ENCODE results near the gene CLNK. TPM values are rescaled to one million over a fixed set of nuclear protein-coding genes. Genes with fewer than 3 reads are reported as not detected.

CLNK gene
- total RNA-seq, 4 donors from 2014 or later = under 0.01 to 0.48 TPM; not detected in 2

DNA sequence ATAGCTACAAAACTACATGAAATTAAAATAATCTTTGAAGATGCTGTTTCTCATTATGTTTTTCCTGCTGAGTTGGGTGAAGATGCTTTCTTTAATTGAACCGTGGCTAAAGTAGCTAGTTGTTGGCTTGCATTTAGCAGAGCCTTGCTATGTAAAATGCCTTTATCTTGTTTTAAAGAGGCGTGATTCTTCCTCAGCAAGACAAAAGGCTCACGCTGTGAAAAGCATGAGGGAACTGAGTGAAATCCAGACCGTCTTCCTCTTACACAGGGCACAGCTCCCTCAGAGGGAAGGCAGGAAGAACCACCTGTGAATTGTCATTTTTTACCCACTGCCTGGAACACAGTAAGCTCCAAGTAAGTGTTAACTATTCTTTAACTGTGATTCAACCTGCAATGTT is 188.4 kb downstream of the CLNK start:
- Histone ChIP-seq H3K9me3 (no peaks in the 10 kb centered on the region), H3K27ac (no peak overlapping the region), H3K36me3 (no peaks in the 10 kb centered on the region), H3K27me3 (peaks cover 4% of the 10 kb centered on the region), H3K4me3 (no peak overlapping the region), H3K4me1 (no peaks in the 10 kb centered on the region)
- in situ Hi-C loops (cut with MboI; ENCODE audit: low pct_ligation_motif_present in 1 of 4, low pct_unique_long_range_greater_than_20kb in 1 of 4, low sequenced_read_pairs in 3 of 4) (no loop called here), intact Hi-C loops (cut with DNase I; ENCODE audit: low total_unique reads) (no loop called here)
- TF ChIP-seq POLR2AphosphoS5 (IDR thresholded peaks at IDR 0.05) = no peak
- no peak for TF ChIP-seq EP300 (IDR thresholded peaks at IDR 0.05; ENCODE audit: low read depth)
- TF ChIP-seq POLR2A (IDR thresholded peaks at IDR 0.05) = no peak
- TF ChIP-seq, protein P1, sequence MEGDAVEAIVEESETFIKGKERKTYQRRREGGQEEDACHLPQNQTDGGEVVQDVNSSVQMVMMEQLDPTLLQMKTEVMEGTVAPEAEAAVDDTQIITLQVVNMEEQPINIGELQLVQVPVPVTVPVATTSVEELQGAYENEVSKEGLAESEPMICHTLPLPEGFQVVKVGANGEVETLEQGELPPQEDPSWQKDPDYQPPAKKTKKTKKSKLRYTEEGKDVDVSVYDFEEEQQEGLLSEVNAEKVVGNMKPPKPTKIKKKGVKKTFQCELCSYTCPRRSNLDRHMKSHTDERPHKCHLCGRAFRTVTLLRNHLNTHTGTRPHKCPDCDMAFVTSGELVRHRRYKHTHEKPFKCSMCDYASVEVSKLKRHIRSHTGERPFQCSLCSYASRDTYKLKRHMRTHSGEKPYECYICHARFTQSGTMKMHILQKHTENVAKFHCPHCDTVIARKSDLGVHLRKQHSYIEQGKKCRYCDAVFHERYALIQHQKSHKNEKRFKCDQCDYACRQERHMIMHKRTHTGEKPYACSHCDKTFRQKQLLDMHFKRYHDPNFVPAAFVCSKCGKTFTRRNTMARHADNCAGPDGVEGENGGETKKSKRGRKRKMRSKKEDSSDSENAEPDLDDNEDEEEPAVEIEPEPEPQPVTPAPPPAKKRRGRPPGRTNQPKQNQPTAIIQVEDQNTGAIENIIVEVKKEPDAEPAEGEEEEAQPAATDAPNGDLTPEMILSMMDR (IDR thresholded peaks at IDR 0.05) = no peak
- WGBS, 2 donors (ENCODE audit: low coverage in 1 of 2) = 68 to 90% methylated on average over 2 to 4 of the region's 4 CpGs
- DNase-seq = no peak

DNA sequence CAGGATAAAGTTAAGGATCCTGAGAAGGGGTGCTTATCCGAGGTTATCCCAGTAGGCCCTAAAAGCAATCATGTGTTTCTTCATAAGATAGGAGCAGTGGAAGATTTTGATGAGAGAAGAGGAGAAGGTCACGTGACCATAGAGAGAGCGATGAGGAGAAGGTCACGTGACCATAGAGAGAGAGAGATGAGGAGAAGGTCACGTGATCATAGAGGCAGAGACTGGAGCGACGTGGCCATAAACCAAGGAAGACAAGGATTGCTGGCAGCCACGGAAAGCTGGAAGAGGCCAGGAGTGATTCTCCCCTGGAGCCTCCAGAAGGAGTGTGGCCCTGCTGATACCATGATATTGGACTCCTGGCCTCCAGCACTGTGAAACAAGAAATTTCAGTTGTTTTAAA is 188.9 kb downstream of the CLNK start:
- intact Hi-C loops (cut with DNase I; ENCODE audit: low total_unique reads) = no loop called here
- WGBS, 2 donors (ENCODE audit: low coverage in 1 of 2) = 76 to 77% methylated on average over 8 of the region's 8 CpGs
- no peak overlapping the region for H3K4me3 ChIP-seq
- TF ChIP-seq, protein P1 (IDR thresholded peaks at IDR 0.05) = no peak
- TF ChIP-seq POLR2AphosphoS5 (IDR thresholded peaks at IDR 0.05) (no peak), POLR2A (IDR thresholded peaks at IDR 0.05) (no peak), EP300 (IDR thresholded peaks at IDR 0.05; ENCODE audit: low read depth) (no peak)
- H3K9me3 ChIP-seq = no peaks in the 10 kb centered on the region
- H3K36me3 ChIP-seq = no peaks in the 10 kb centered on the region
- DNase-seq = no peak
- in situ Hi-C loops (cut with MboI; ENCODE audit: low pct_ligation_motif_present in 1 of 4, low pct_unique_long_range_greater_than_20kb in 1 of 4, low sequenced_read_pairs in 3 of 4) = no loop called here
- no peaks in the 10 kb centered on the region for H3K4me1 ChIP-seq
- no peak overlapping the region for H3K27ac ChIP-seq
- peaks cover 4% of the 10 kb centered on the region for H3K27me3 ChIP-seq

DNA sequence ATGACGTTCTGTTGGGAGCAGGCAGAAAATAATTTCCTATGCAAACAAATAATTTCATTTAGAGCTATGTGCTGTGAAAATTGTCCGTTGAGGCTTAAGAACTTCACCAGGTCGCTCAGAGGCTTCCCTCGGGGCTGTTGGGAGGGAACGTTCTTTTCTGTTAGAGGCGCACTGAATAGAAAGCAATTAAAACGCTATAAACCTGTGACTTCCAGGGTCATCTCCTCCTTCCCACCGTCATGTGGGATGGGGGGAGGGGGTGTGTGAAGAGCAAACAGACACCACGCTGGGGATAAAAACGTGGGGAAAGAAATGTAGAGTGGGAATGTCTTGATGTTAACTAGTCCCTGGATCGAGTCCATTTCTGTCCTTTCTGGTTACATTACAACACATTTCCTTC is 192.1 kb downstream of the CLNK start:
- no peak for TF ChIP-seq EP300 (IDR thresholded peaks at IDR 0.05; ENCODE audit: low read depth)
- in situ Hi-C loops (cut with MboI; ENCODE audit: low pct_ligation_motif_present in 1 of 4, low pct_unique_long_range_greater_than_20kb in 1 of 4, low sequenced_read_pairs in 3 of 4) = no loop called here
- no peaks in the 10 kb centered on the region for H3K4me1 ChIP-seq
- H3K9me3 ChIP-seq = no peaks in the 10 kb centered on the region
- intact Hi-C loops (cut with DNase I; ENCODE audit: low total_unique reads) = no loop called here
- no peak for DNase-seq
- WGBS, 2 donors (ENCODE audit: low coverage in 1 of 2) = 27 to 45% methylated on average over 11 of the region's 11 CpGs
- no peaks in the 10 kb centered on the region for H3K36me3 ChIP-seq
- H3K4me3 ChIP-seq = no peak overlapping the region
- H3K27ac ChIP-seq = no peak overlapping the region
- H3K27me3 ChIP-seq = peaks cover 4% of the 10 kb centered on the region

DNA sequence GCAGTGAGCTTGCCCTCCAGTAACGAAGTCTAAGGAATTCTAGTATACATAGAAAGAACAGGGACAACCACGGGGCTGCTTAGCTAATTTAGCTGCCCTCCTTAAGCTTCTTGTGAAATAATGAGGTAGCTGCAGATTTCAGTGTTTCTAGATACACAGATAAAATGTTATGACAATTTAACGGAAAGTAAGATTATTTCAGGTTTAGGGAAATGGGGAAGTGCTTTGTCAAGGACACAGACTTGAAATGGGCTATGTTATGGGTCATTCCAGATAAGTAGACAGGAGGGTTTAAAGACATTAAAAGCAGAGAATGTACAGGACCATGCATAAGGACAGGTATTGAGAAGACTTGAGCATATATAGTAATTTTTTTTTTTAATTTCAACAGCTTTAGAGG is 193.2 kb downstream of the CLNK start:
- WGBS, 2 donors (ENCODE audit: low coverage in 1 of 2) = 83 to 88% methylated on average over 1 to 3 of the region's 3 CpGs
- no peak for DNase-seq
- Histone ChIP-seq H3K36me3 (no peaks in the 10 kb centered on the region), H3K27me3 (peaks cover 4% of the 10 kb centered on the region), H3K4me3 (no peak overlapping the region), H3K4me1 (no peaks in the 10 kb centered on the region), H3K27ac (no peak overlapping the region), H3K9me3 (no peaks in the 10 kb centered on the region)
- intact Hi-C loops (cut with DNase I; ENCODE audit: low total_unique reads) (no loop called here), in situ Hi-C loops (cut with MboI; ENCODE audit: low pct_ligation_motif_present in 1 of 4, low pct_unique_long_range_greater_than_20kb in 1 of 4, low sequenced_read_pairs in 3 of 4) (no loop called here)
- TF ChIP-seq, protein P1 (IDR thresholded peaks at IDR 0.05) = no peak
- no peak for TF ChIP-seq POLR2A (IDR thresholded peaks at IDR 0.05)
- no peak for TF ChIP-seq EP300 (IDR thresholded peaks at IDR 0.05; ENCODE audit: low read depth)
- no peak for TF ChIP-seq POLR2AphosphoS5 (IDR thresholded peaks at IDR 0.05)

DNA sequence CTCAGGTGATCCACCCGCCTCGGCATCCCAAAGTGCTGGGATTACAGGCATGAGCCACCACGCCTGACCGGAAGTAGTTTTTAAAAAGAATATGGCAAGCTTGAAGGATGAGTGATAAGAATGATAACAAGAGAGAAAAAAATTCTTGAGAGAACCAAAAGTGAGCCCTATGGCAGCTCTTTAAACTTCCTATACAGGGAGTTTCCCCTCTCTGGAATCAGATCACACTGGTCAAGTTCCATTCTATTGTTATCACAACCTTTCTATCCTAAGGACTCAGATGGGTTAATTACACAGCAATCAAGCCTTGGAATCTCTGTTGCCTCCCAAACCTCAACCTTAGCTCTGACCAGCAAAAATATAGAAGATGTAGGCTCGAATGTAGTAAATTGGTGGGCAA is 193.6 kb downstream of the CLNK start:
- H3K27ac ChIP-seq = no peak overlapping the region
- 50 to 92% methylated on average over 1 to 5 of the region's 5 CpGs for WGBS, 2 donors (ENCODE audit: low coverage in 1 of 2)
- TF ChIP-seq POLR2A (IDR thresholded peaks at IDR 0.05) = no peak
- TF ChIP-seq, protein P1 (IDR thresholded peaks at IDR 0.05) = no peak
- no peak for TF ChIP-seq POLR2AphosphoS5 (IDR thresholded peaks at IDR 0.05)
- no peak for TF ChIP-seq EP300 (IDR thresholded peaks at IDR 0.05; ENCODE audit: low read depth)
- intact Hi-C loops (cut with DNase I; ENCODE audit: low total_unique reads) (no loop called here), in situ Hi-C loops (cut with MboI; ENCODE audit: low pct_ligation_motif_present in 1 of 4, low pct_unique_long_range_greater_than_20kb in 1 of 4, low sequenced_read_pairs in 3 of 4) (no loop called here)
- no peak for DNase-seq
- H3K36me3 ChIP-seq = no peaks in the 10 kb centered on the region
- H3K4me1 ChIP-seq = no peaks in the 10 kb centered on the region
- no peaks in the 10 kb centered on the region for H3K9me3 ChIP-seq
- H3K27me3 ChIP-seq = peaks cover 4% of the 10 kb centered on the region
- H3K4me3 ChIP-seq = no peak overlapping the region

Data from transverse colon (tissue), 4 donors.